EH (cell line): ENCODE data around the gene ATL3.
"Not testable (repeated sequence)": the region's sequence is repeated elsewhere in the genome, so short reads cannot be mapped to it uniquely, and the experiment has no call there.

Source experiments
- DNase-seq: peaks from one replicate; pipeline ENCODE4 v3.0.0-alpha.2; 2015; ENCODE audit warnings: low read depth

ATL3 gene

GRCh38 chr11:63671322-63672155 is at the start of gene ATL3:
Gene ATL3, minus strand, starts transcription at chr11:63671376. Its CDS starts 41 bp downstream, at chr11:63671335.
- DNase-seq = peak; percentile 97

- DNase-seq = no peak
Measured at GRCh38 chr11:63720611-63721010, 49.4 kb upstream of the ATL3 start.

GRCh38 chr11:63719987-63720386 is 48.8 kb upstream of the ATL3 start:
- peak; percentile 33 for DNase-seq

GRCh38 chr11:63719001-63719400 is 47.8 kb upstream of the ATL3 start:
- DNase-seq = no peak

GRCh38 chr11:63716046-63716445 is 44.9 kb upstream of the ATL3 start:
- DNase-seq = no peak

- DNase-seq = no peak
Measured at GRCh38 chr11:63713766-63714165, 42.6 kb upstream of the ATL3 start.

- no peak for DNase-seq
Measured at GRCh38 chr11:63711838-63712237, 40.7 kb upstream of the ATL3 start.

- DNase-seq = peak; percentile 91
Measured at GRCh38 chr11:63710476-63711217, 39.5 kb upstream of the ATL3 start.

GRCh38 chr11:63709336-63709884 is 38.2 kb upstream of the ATL3 start:
- DNase-seq = peak; percentile 34

- no peak for DNase-seq
Measured at GRCh38 chr11:63708764-63709163, 37.6 kb upstream of the ATL3 start.

GRCh38 chr11:63705526-63705925 is 34.4 kb upstream of the ATL3 start:
- DNase-seq = no peak

GRCh38 chr11:63699896-63700295 is 28.7 kb upstream of the ATL3 start:
- DNase-seq = no peak

GRCh38 chr11:63698976-63699733 is 28.0 kb upstream of the ATL3 start:
- no peak for DNase-seq

GRCh38 chr11:63694596-63694995 is 23.4 kb upstream of the ATL3 start:
- no peak for DNase-seq

- DNase-seq = no peak
Measured at GRCh38 chr11:63687845-63688244, 16.7 kb upstream of the ATL3 start.

GRCh38 chr11:63686926-63687325 is 15.8 kb upstream of the ATL3 start:
- DNase-seq = no peak

GRCh38 chr11:63685158-63685721 is 14.1 kb upstream of the ATL3 start:
- not testable (repeated sequence) for DNase-seq

- DNase-seq = peak; percentile 67
Measured at GRCh38 chr11:63683133-63683991, 12.2 kb upstream of the ATL3 start.

- DNase-seq = peak; percentile 45
Measured at GRCh38 chr11:63682066-63683021, 11.2 kb upstream of the ATL3 start.
